HG03196 (cell line): ENCODE measurements around the gene SMIM36.
"Not testable (repeated sequence)": the region's sequence is repeated elsewhere in the genome, so short reads cannot be mapped to it uniquely, and the experiment has no call there.

ENCODE experiments used
- ATAC-seq: cut with Tn5 transposase; IDR thresholded peaks from one replicate; pipeline ENCODE4 v1.9.1; 2021; ENCODE audit not compliant: unreplicated experiment

SMIM36 gene

DNA sequence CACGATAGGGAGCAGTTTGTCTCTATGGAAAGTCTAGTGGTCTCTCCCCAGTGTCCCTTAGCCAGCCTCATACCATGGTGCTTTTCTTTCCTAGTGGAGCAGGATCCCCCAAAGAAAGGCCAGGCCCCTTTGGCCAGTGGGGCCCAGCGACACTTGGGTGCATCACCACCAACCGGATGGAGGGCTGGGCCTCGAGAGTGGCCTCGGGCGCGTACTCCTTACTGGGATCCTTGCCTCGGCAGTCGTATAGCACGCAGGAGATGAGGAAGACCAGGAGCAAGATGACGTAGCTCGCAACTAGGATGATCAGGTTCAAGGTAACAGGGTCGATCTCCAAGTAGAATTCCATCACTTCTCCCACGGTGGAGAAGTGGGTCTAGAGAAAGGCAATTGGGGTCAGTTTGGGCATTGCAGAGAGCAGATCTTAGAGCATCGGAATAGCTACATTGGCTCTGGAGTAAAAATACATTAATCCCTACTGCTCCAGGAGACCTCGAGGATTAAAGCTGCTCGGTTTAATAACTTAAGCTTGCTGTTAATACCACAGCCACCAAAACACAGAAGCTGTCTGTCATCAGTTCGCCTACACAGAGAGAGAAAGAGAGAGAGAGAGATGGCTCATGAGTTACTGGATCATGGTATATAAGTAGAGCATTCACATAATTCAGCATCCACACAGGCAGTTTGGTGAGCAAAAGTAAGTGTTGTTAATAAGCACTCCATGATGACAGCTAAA is at the start of gene SMIM36:
SMIM36 (minus strand) TSS at position 467 of the 736 bp plus-strand sequence.
- no peak for ATAC-seq

DNA sequence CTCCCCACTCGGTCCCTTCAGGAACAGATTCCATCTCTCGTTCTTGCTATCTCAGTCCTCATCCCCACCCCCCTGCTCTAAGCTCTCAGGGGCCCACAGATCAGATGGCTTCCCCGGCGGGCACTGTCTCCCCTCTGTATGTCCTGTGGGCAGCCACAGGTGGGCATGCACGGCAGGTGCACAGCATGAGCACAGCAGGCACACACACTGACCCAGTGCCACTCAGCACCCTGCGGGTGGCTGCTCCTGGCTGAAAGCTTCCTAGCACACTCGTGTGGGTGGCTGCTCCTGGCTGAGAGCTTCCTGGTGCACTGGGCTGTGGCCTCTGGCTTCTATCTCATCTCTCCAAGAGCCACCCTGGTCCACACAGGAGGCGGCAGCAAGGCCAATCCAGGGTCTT is 44.5 kb upstream of the SMIM36 start:
- ATAC-seq: no peak

DNA sequence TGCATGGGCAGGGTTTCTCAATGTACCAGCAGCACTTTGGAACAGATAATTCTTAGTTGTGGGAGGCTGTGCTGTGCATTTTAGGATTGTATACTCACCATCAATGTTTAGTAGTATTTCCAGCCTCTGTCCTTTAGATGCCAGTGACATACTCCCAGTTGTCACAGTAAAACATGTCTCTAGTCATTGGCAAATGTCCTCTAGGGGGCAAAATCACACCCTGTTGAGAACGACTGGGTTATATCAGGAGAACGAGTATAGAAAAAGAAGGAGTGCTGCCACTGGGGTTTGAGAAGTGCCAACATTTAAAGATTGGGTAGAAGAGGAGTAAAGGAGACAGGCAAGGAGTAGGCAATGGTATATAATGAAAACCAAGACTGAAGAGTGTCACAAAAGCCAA is 37.9 kb upstream of the SMIM36 start:
- no peak for ATAC-seq

DNA sequence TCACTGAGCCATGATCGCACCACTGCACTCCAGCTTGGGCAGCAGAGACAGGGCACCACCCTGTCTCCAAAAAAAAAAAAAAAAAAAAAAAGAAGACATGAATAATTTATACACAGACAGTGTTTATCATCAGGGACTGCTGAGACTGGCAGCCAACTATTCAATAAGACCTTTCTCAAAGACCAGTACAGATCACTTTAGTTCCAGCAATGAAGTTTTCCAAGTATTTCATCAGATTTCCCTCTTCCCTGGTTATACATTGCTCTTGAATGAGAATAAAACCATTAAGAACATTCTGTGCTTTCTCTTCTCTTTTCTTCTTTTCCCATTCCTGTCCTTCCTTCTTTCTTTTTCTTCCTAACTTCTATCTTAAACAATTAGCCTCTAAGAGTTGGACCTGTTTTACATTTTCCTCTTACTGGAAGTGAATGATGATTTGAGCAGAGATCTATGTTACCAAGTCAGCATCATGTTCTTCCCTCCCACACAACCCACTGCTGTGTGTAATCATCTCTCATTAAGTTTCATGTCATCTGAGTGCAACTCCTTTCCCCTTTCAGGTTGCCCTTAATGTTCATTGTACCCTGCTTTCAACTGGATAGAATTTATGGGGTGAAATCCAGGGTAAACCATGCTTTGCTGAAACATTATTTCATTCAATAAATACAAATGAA is 35.9 kb upstream of the SMIM36 start:
- ATAC-seq: no peak

DNA sequence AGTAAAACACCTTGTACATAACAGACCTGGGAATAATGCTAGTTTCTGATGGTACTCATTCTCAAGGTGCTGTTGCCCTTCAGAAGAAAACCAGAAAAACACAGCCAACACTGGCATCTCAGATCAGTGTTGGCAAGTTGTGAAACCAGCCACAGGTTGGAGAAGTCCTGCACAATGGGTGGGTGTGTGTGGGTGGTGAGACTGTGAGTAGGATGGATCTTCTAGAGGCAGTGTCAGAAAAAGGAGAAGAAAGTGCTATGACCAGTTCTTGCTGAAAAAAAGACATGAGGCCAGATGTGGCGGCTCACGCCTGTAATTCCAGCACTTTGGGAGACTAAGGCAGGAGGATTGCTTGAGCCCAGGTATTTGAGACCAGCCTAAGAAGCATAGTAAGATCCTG is 35.2 kb upstream of the SMIM36 start:
- ATAC-seq: no peak

DNA sequence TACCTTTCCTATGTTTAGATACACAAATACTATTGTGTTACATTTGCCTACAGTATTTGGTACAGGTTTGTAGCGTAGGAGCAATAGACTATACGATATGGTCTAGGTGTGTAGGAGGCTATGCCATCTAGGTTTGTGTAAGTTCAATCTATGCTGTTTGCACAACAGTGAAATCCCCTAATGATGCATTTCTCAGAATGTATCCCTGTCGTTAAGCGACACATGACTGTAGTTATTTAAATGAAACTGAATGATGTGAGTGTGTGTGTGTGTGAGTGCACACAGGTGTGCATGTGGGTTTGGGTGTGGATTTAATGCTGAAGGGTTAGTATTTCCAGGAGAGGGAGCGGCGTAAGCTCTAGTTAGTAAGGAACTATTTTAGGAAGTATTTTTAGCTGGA is 34.6 kb upstream of the SMIM36 start:
- ATAC-seq: no peak

DNA sequence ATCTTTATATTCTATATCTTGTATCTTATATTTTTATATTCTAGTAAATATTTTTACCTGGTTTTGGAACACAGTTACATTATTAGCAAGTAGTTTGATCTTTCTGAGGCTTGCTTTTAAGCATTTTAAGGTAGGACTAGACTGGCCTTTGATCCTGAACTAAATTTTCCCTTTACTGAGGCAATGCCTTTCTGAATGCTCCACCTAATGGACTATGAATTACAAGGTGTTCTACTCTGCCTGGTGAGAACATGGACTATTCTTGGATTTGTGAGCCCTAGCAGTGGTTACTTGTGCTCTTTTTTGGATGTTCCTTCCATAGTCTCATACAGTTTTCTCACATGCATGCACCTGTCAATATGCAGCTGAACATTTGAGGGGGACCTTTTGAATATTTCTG is 32.5 kb upstream of the SMIM36 start:
- ATAC-seq: no peak

DNA sequence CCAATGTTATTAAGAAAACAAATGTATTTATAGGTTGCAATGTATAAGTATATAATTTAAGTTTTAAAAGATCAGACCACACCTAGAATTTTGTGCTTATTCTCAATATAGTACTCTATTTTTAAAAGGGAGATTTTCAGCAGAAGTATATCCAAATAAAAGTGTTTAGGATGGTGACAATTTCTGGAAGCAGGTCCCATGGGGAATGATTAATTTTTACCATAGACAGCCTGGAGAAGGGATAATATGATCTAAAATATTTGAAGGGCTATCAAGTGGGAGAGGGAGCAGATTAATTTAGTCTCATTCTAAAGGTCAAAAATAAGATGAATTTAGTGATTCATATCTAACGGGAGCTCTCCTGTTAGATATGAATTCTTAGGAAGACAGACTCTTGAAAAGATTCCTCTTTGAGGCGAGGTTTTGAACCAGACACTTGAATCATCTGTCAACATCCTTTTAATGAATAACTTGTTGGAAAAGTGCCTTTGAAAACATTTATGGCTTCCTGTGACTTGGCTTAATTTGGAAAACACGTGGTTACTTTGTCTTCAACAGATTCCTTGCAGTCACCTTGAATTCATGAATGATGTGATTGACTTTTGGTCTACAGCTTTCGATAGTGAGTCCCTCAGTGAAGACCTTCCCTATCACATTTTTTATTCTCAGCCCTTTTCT is 29.3 kb upstream of the SMIM36 start:
- no peak for ATAC-seq

DNA sequence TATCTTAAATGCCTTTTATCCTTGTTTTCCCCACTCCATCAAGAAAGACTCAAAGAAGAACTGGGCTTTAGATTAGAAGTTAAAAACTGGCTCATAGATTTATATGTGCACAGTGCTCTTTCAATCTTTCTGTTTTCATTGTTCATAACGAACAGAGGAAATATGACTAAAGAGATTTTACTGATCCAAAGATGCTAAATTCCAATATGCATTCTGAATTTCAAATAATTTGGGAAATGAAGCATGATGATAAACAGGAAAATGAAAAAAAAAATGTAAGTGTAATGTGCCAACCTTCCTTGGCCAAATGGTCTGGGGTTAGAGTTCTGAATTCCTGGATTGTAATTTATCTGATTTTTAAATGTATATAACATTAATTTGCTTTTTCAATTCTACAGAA is 25.0 kb upstream of the SMIM36 start:
- ATAC-seq: no peak

DNA sequence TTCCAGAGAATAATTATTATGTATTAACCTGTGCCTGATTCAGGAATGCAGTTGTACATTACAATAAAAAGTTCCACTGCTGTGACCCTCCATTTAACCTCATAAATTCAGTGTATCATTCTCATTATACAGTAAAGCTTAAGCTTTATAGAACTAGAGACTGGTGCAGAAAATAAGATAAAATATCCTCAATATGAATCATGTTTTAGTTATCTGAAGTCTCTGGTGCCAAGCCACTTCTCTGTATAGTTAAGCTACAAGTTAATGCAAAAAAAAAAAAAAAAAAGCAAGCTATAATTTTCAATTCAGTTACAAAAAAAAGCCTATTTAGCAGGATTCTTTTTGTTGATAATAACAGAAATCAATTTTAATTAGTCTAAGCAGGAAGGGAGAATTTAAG is 22.4 kb upstream of the SMIM36 start:
- ATAC-seq: no peak

DNA sequence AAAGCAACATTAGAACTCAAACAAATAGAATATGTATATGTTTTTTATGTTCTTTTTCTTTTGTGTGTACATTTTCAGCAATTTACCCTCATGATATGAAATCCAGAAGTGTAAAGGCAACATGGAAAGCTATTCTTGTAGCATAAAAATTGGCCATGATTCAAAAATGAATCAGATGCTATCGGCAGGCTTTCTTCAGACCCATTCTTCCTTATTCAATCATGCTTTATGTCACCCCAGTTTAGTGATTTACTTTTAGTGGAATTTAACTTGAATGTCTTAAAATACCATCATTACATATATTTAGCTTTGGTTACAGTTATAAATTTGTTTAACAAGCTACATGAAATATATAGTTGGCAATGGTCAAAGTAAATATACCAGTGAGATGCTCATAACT is 21.4 kb upstream of the SMIM36 start:
- no peak for ATAC-seq

DNA sequence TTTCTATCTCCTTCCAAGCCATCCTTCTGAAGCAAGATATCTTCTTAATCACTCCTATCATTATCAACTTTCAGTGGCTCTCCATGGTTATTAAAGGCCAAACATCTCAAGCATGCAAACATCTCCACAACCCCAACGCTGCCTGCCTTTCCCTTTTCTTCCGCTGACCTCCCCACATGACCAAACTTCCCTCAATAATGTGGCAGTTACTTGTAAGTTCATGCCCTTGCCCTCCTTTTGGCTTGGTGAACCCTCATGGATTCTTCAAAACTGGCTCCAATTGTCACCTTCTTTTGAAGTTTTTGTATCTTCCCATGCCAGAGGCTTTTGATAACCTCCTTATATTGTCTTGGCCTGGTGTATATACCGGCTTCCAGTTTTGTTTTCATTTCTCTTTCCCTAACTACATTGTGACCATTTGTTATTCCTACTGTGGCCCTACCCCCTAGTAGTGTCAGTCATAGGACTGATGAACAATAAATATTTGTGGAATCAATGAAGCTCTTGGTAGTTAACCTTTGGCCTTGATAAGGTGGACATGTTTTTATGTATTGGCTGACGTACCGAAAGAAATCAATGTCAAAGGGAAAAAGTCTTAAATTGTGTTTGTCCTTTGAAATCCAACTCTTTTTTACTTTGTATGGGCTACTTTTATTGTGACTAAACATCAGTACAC is 19.9 kb upstream of the SMIM36 start:
- no peak for ATAC-seq

DNA sequence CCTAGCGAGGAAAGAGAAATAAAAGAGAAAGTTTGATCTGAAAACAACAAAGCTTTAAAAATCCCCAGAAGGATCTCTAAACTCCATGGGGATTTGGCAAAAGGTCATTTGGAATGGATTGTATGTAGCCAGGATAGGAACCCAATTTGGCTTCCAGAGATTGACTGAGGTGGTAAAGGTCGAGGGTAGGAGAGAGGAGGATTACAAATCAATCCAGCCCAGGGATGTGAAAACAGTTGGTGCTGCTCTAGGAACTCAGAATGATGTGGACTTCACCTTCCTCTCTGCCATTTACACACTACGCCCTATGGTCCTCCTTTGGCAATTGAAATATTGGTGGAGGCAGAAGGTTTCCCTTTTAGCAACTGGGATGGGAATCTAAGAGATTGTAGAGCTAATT is 18.8 kb upstream of the SMIM36 start:
- no peak for ATAC-seq

DNA sequence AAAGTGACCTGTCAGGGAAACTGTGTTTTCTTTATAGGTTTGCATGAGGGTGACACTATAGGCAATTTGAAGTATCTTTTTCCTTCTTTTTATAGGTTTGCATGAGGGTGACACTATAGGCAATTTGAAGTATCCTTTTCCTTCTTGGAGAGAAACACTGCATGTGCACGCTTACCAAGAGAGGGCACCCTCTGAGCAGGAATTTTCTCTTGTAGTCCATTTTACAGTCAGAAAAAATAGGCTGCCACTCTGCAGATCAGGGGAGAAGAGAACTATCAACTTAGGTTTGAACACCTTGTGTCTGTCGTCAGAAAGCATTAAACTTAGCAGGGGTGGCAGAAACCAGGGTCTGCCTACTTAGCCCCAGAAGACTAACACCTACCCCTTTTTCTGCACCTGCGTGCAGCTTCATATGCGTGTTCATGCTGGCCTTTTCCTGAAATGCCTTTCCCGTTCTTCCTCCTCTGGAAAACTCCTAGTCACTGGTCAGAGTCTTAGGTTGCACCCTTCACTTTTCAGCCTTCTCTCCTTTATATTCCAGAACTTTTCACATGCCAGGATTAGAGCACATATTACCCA is 16.4 kb upstream of the SMIM36 start:
- no peak for ATAC-seq

DNA sequence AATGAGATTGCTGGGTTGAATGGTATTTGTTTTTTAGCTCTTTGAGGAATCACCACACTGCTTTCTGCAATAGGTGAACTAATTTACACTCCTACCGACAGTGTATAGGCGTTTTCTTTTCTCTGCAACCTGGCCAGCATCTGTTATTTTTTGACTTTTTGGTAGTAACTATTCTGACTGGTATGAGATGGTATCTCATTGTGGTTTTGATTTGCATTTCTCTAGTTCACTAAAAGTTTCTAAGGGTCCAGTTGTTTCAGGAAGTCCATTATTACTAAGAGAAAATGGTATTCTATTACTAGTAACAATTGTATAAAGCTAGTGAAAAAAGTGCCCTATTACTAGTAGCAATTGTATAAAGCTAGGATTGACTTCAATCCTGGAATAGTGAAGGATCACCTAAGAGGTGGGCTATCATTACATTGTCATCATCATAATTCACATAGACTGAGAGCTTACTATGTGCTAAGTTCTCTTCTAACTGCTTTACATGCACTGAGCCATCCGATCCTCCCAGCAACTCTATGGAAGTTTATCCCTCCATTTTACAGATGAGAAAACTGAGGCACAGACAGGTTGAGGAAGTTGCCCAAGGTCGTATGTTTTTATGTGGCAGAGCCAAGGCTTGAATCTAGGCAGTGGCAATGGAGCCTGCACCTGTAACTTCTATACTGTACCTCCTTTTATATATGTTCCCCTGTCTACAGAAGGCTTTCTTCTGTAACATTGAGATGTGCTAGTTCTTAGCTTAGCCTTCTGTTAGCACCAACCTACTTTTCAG is 13.4 kb upstream of the SMIM36 start:
- ATAC-seq: peak; percentile 65

DNA sequence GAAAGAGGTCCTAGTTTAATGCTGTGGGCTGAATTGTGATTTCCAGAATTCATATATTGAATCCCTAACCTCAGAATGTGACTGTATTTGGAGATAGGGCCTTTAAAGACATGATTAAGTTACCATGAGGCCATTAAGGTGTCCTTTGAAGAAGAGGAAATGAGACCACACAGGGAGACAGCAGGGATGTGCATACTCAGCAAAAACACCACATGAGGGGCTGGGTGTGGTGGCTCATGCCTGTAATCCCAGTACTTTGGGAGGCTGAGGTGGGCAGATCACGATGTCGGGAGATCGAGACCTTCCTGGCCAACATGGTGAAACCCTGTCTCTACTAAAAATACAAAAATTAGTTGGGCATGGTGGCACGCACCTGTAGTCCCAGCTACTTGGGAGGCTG is 11.8 kb upstream of the SMIM36 start:
- ATAC-seq: not testable (repeated sequence)

DNA sequence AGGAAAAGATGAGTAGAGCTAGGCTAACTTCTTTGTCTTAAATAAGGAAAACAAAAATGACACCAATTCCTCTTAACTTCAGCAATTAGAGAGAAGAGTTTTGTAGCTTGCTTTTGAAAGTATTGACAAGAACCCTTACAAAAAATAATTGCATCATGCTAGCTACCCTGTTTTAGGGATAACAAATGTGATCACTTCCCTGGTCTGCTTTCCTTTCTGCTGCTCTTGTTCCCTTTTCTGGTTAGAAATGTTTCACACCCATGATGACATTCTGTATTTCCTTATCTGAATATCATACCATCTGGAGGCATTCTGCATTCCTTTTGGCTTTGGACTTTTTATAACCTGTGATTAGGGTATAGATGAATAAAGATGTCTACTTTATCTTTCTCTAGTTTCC is 9.9 kb upstream of the SMIM36 start:
- no peak for ATAC-seq

DNA sequence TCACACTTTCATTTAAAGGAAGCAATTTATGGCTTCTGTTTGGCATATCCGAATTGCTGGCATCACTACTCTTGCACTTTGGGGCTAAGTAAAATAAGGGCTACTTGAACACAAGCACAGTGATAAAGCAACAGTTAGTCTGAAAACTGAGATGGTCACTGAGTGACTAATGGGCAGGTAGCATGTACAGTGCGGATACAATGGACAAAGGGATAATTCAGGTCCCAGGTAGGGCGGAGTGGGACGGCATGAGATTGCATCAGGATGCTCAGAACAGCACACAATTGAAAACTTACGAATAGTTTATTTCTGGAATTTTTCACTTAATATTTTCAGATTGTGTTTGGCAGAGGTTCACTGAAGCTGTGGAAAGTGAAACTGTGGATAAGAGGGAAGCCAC is 9.2 kb upstream of the SMIM36 start:
- ATAC-seq: no peak

DNA sequence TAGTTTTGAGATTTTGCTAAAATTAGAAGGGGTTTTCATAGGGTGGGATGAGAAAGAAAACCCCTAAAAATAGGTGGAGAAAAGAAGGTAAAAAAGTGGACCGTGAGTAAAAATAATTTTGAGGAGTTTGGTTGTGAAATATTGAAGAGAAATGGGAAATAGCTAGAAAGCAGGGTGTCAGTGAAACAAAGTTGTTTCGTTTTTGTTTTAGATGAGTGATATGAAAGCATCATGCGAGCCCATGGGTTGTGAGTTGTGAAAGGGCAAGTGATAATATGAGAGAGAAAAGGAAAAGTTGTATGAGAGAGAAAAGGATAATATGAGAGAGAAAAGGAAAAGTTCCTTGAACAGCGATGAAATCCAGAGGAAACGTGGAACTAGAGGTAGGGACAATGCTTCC is 7.3 kb upstream of the SMIM36 start:
- ATAC-seq: no peak

DNA sequence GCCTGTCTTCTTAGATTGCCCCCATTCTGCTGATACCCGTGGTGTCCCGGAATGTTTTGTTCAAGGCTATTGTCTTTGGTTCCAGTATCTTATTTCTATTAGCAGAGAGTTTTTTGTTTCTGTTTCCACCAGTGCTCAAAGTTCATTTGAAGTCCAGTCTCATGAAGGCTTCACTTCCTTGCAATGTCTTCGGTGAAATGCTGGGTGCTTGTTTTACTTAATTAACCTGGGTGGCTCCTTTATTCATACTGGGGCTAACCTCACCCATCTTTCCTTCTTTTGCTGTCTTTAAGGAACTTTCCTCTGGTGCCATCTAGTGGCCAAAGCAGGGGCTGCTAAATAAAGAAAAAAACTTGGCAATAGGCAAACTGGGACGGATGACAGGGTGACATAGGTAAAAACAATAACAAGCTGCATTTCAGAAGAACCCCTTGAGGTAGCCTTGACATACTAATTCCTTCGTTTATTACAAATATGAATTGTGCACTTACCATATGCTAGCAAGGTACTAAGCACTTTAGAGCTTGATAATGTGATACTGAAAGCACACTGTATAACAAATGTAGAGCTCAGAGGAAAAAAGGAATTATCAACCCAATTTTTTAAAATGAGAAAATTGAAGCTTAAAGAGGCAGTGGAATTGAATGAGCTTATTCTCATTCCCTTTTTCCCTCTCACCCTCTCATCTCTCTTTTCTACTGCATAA is 2.8 kb upstream of the SMIM36 start:
- peak; percentile 62 for ATAC-seq
